ENCODE measurements around the gene STOX1.
A peak's percentile ranks its signal among the peaks of the same experiment; 100 is the strongest.
"Not testable (repeated sequence)": the region's sequence is repeated elsewhere in the genome, so short reads cannot be mapped to it uniquely, and the experiment has no call there.

STOX1 gene

GRCh38 chr10:68831961-68832455 is 4.7 kb downstream of the STOX1 start:
- no peak for DNase-seq

GRCh38 chr10:68832601-68833000 is 5.3 kb downstream of the STOX1 start:
- no peak for DNase-seq

- no peak for DNase-seq
Observed at GRCh38 chr10:68837626-68838322, 10.4 kb downstream of the STOX1 start.

- DNase-seq: not testable (repeated sequence)
Observed at GRCh38 chr10:68840650-68841049, 13.3 kb downstream of the STOX1 start.

- DNase-seq: no peak
Observed at GRCh38 chr10:68848281-68848680, 20.9 kb downstream of the STOX1 start.

- no peak for DNase-seq
Observed at GRCh38 chr10:68848806-68849205, 21.5 kb downstream of the STOX1 start.

- no peak for DNase-seq
Observed at GRCh38 chr10:68856352-68856751, 29.0 kb downstream of the STOX1 start.

GRCh38 chr10:68857005-68857404 is 29.7 kb downstream of the STOX1 start:
- DNase-seq: no peak

GRCh38 chr10:68861253-68861652 is 33.9 kb downstream of the STOX1 start:
- DNase-seq: no peak

GRCh38 chr10:68864611-68865010 is 37.3 kb downstream of the STOX1 start:
- no peak for DNase-seq

GRCh38 chr10:68868173-68868572 is 40.8 kb downstream of the STOX1 start:
- not testable (repeated sequence) for DNase-seq

- no peak for DNase-seq
Observed at GRCh38 chr10:68869623-68870022, 42.3 kb downstream of the STOX1 start.

GRCh38 chr10:68870061-68870460 is 42.7 kb downstream of the STOX1 start:
- DNase-seq: no peak

- DNase-seq: no peak
Observed at GRCh38 chr10:68870545-68871104, 43.3 kb downstream of the STOX1 start.

GRCh38 chr10:68871105-68871711 is 43.9 kb downstream of the STOX1 start:
- DNase-seq: no peak

GRCh38 chr10:68871731-68872342 is 44.5 kb downstream of the STOX1 start:
- peak; percentile 89 for DNase-seq

GRCh38 chr10:68876246-68877138 is 49.2 kb downstream of the STOX1 start:
- DNase-seq: no peak

- no peak for DNase-seq
Observed at GRCh38 chr10:68877482-68878110, 50.3 kb downstream of the STOX1 start.

- DNase-seq: no peak
Observed at GRCh38 chr10:68878496-68878895, 51.2 kb downstream of the STOX1 start.

GRCh38 chr10:68879628-68880027 is 52.3 kb downstream of the STOX1 start:
- no peak for DNase-seq

GRCh38 chr10:68880181-68880580 is 52.9 kb downstream of the STOX1 start:
- no peak for DNase-seq

- no peak for DNase-seq
Observed at GRCh38 chr10:68895041-68895440, 67.7 kb downstream of the STOX1 start.
